ENCODE data around the gene HSPH1.

The HSPH1 gene

GRCh38 chr13:31184981-31185645, 23.4 kb upstream of the HSPH1 start:
- no peaks in the 10 kb centered on the region for H3K9me3 ChIP-seq (ENCODE audit: insufficient read depth, low read depth, low read length)

GRCh38 chr13:31184451-31184850, 22.7 kb upstream of the HSPH1 start:
- Histone ChIP-seq H3K9me2 (replicated peaks; ENCODE audit: low read depth, low read length) (no peaks in the 10 kb centered on the region), H3K9ac (ENCODE audit: low read depth, low read length, poor library complexity, severe bottlenecking) (no peak overlapping the region), H3K4me2 (ENCODE audit: low read depth, low read length, poor library complexity, severe bottlenecking) (no peak overlapping the region), H3K9me3 (ENCODE audit: insufficient read depth, low read depth, low read length) (no peaks in the 10 kb centered on the region), H3F3A (ENCODE audit: low read depth) (no peaks in the 10 kb centered on the region), H3K27me3 (ENCODE audit: insufficient read depth, low read length, poor library complexity, severe bottlenecking) (no peaks in the 10 kb centered on the region), H3K4me3 (ENCODE audit: low read length, poor library complexity, severe bottlenecking) (no peak overlapping the region), H2AFZ (ENCODE audit: low read length) (no peak overlapping the region), H3K4me1 (ENCODE audit: insufficient read depth, low read length, poor library complexity, severe bottlenecking) (no peaks in the 10 kb centered on the region), H3K36me3 (ENCODE audit: insufficient read depth, low read length) (no peaks in the 10 kb centered on the region), H4K20me1 (ENCODE audit: insufficient read depth, low read length, poor library complexity, severe bottlenecking) (no peaks in the 10 kb centered on the region), H3K79me2 (ENCODE audit: insufficient read depth, low read length) (no peaks in the 10 kb centered on the region)
- no peak for TF ChIP-seq CTCF (conservative IDR thresholded peaks at IDR 0.05; ENCODE audit: low read length)
- no peak for TF ChIP-seq EZH2phosphoT487 (IDR thresholded peaks at IDR 0.05; ENCODE audit: borderline replicate concordance)

More at GRCh38 chr13:31184981-31185645, 23.4 kb upstream of the HSPH1 start:
- Histone ChIP-seq H3K9me2 (replicated peaks; ENCODE audit: low read depth, low read length) (no peaks in the 10 kb centered on the region), H3K4me3 (ENCODE audit: low read length, poor library complexity, severe bottlenecking) (no peak overlapping the region), H3K36me3 (ENCODE audit: insufficient read depth, low read length) (no peaks in the 10 kb centered on the region), H3K4me2 (ENCODE audit: low read depth, low read length, poor library complexity, severe bottlenecking) (no peak overlapping the region), H3K27me3 (ENCODE audit: insufficient read depth, low read length, poor library complexity, severe bottlenecking) (no peaks in the 10 kb centered on the region), H3K79me2 (ENCODE audit: insufficient read depth, low read length) (no peaks in the 10 kb centered on the region), H3K4me1 (ENCODE audit: insufficient read depth, low read length, poor library complexity, severe bottlenecking) (no peaks in the 10 kb centered on the region), H3F3A (ENCODE audit: low read depth) (no peaks in the 10 kb centered on the region), H4K20me1 (ENCODE audit: insufficient read depth, low read length, poor library complexity, severe bottlenecking) (no peaks in the 10 kb centered on the region), H2AFZ (ENCODE audit: low read length) (no peak overlapping the region), H3K9ac (ENCODE audit: low read depth, low read length, poor library complexity, severe bottlenecking) (no peak overlapping the region)
- TF ChIP-seq EZH2phosphoT487 (IDR thresholded peaks at IDR 0.05; ENCODE audit: borderline replicate concordance) = no peak
- TF ChIP-seq CTCF (conservative IDR thresholded peaks at IDR 0.05; ENCODE audit: low read length) = no peak

- Histone ChIP-seq H3F3A (ENCODE audit: low read depth) (no peaks in the 10 kb centered on the region), H3K9ac (ENCODE audit: low read depth, low read length, poor library complexity, severe bottlenecking) (no peak overlapping the region), H3K9me2 (replicated peaks; ENCODE audit: low read depth, low read length) (no peaks in the 10 kb centered on the region), H3K27me3 (ENCODE audit: insufficient read depth, low read length, poor library complexity, severe bottlenecking) (no peaks in the 10 kb centered on the region), H3K4me2 (ENCODE audit: low read depth, low read length, poor library complexity, severe bottlenecking) (no peak overlapping the region), H4K20me1 (ENCODE audit: insufficient read depth, low read length, poor library complexity, severe bottlenecking) (no peaks in the 10 kb centered on the region), H2AFZ (ENCODE audit: low read length) (no peak overlapping the region), H3K36me3 (ENCODE audit: insufficient read depth, low read length) (no peaks in the 10 kb centered on the region), H3K4me3 (ENCODE audit: low read length, poor library complexity, severe bottlenecking) (no peak overlapping the region), H3K4me1 (ENCODE audit: insufficient read depth, low read length, poor library complexity, severe bottlenecking) (no peaks in the 10 kb centered on the region), H3K79me2 (ENCODE audit: insufficient read depth, low read length) (no peaks in the 10 kb centered on the region), H3K9me3 (ENCODE audit: insufficient read depth, low read depth, low read length) (no peaks in the 10 kb centered on the region)
- no peak for TF ChIP-seq CTCF (conservative IDR thresholded peaks at IDR 0.05; ENCODE audit: low read length)
These were observed 21.3 kb upstream of the HSPH1 start for GRCh38 chr13:31182987-31183386.
